OCI-LY1 (cell line): ENCODE data around the gene SZRD1.

Experiments
- H2AFZ ChIP-seq: fragments of 200-600 bp; sonication (generic), shearing (Covaris generic); 2 replicates; pipeline ENCODE4 v1.6.0; 2014; ENCODE audit warnings: antibody characterized with exemption, mild to moderate bottlenecking, low read length
- H3F3A ChIP-seq: fragments of 200-600 bp; sonication (generic), shearing (Covaris generic); 2 replicates; pipeline ENCODE4 v1.6.0; 2014; ENCODE audit warnings: mild to moderate bottlenecking, antibody characterized with exemption, low read length, moderate library complexity; ENCODE audit not compliant: insufficient read depth
- H3K27ac ChIP-seq: fragments of 200-600 bp; sonication (generic); 2 replicates; pipeline ENCODE4 v1.5.1; 2014; ENCODE audit warnings: low read length, mixed run types, mild to moderate bottlenecking, low read depth; ENCODE audit not compliant: poor library complexity, severe bottlenecking
- H3K27me3 ChIP-seq: fragments of 200-600 bp; sonication (generic); 2 replicates; pipeline ENCODE4 v1.6.0; 2014; ENCODE audit warnings: antibody characterized with exemption, mild to moderate bottlenecking, low read length, moderate library complexity; ENCODE audit not compliant: insufficient read depth
- H3K36me3 ChIP-seq: fragments of 200-600 bp; sonication (generic); 2 replicates; pipeline ENCODE4 v1.6.1; 2014; ENCODE audit warnings: mild to moderate bottlenecking, antibody characterized with exemption, low read length, moderate library complexity, mixed read lengths; ENCODE audit not compliant: insufficient read depth
- H3K4me1 ChIP-seq: fragments of 200-600 bp; sonication (generic); 2 replicates; pipeline ENCODE4 v1.5.1; 2014; ENCODE audit warnings: mild to moderate bottlenecking, low read length, moderate library complexity; ENCODE audit not compliant: insufficient read depth, severe bottlenecking
- H3K4me2 ChIP-seq: fragments of 200-600 bp; sonication (generic), shearing (Covaris generic); 2 replicates; pipeline ENCODE4 v1.6.1; 2014; ENCODE audit warnings: low read length
- H3K4me3 ChIP-seq: fragments of 200-600 bp; sonication (generic); 2 replicates; pipeline ENCODE4 v1.5.1; 2014; ENCODE audit warnings: low read length, low read depth, mild to moderate bottlenecking, mixed read lengths; ENCODE audit not compliant: poor library complexity, severe bottlenecking
- H3K79me2 ChIP-seq: fragments of 200-600 bp; shearing (Covaris generic); 2 replicates; pipeline ENCODE4 v1.6.1; 2016; ENCODE audit warnings: mixed run types, low read length, mixed read lengths; ENCODE audit not compliant: insufficient read depth
- H3K9ac ChIP-seq: fragments of 200-600 bp; sonication (generic), shearing (Covaris generic); 2 replicates; pipeline ENCODE4 v1.6.1; 2014; ENCODE audit warnings: mild to moderate bottlenecking, low read length, mixed read lengths
- H3K9me2 ChIP-seq: fragments of 200-600 bp; sonication (generic), shearing (Covaris generic); 2 replicates; pipeline ENCODE4 v1.6.1; 2014; ENCODE audit warnings: low read depth, mild to moderate bottlenecking, low read length, mixed read lengths
- H3K9me3 ChIP-seq: fragments of 200-600 bp; shearing (Covaris generic); 2 replicates; pipeline ENCODE4 v1.6.1; 2014; ENCODE audit warnings: low read length, mixed read lengths
- H4K20me1 ChIP-seq: fragments of 200-600 bp; sonication (generic), shearing (Covaris generic); 2 replicates; pipeline ENCODE4 v1.6.0; 2016; ENCODE audit warnings: mild to moderate bottlenecking, low read length; ENCODE audit not compliant: insufficient read depth
- EZH2 ChIP-seq: fragments of 200-600 bp; sonication (generic), shearing (Covaris generic); IDR thresholded peaks from 2 replicates; pipeline ENCODE4 v1.8.0; 2017; ENCODE audit warnings: borderline replicate concordance, mixed run types, mild to moderate bottlenecking, antibody characterized with exemption, low read length, moderate library complexity, mixed read lengths
- TF ChIP-seq, protein P1 (sequence below): fragments of 200-600 bp; sonication (generic), shearing (Covaris generic); IDR thresholded peaks from 2 replicates; pipeline ENCODE4 v1.5.1; 2017; ENCODE audit warnings: mild to moderate bottlenecking, antibody characterized with exemption, low read length, moderate library complexity, mixed read lengths

SZRD1 gene

DNA sequence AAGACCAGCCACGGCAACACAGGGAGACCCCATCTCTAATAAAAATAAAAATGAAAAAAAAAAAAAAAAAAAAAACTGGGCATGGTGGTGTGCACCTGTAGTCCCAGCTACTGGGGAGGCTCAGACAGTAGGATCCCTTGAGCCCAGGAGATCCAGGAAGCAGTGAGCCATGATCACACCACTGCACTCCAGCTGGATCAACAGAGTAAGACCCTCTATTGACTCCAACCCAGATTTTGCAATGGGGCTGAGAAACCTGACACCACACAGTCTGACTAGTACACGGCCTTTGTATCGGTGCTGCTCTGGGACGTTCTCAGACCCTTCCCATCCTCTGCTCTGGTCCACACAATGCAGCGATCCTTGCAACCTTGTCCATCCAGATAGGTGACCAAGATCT lies 38.4 kb downstream of the SZRD1 start:
- no peaks in the 10 kb centered on the region for H3K79me2 ChIP-seq
- H3K4me2 ChIP-seq: no peak overlapping the region
- H3K9me2 ChIP-seq: no peaks in the 10 kb centered on the region
- no peak overlapping the region for H3K4me3 ChIP-seq
- peaks cover 11% of the 10 kb centered on the region for H3K4me1 ChIP-seq
- H2AFZ ChIP-seq: no peak overlapping the region
- no peaks in the 10 kb centered on the region for H3K36me3 ChIP-seq
- TF ChIP-seq EZH2: no peak
- TF ChIP-seq, protein P1, sequence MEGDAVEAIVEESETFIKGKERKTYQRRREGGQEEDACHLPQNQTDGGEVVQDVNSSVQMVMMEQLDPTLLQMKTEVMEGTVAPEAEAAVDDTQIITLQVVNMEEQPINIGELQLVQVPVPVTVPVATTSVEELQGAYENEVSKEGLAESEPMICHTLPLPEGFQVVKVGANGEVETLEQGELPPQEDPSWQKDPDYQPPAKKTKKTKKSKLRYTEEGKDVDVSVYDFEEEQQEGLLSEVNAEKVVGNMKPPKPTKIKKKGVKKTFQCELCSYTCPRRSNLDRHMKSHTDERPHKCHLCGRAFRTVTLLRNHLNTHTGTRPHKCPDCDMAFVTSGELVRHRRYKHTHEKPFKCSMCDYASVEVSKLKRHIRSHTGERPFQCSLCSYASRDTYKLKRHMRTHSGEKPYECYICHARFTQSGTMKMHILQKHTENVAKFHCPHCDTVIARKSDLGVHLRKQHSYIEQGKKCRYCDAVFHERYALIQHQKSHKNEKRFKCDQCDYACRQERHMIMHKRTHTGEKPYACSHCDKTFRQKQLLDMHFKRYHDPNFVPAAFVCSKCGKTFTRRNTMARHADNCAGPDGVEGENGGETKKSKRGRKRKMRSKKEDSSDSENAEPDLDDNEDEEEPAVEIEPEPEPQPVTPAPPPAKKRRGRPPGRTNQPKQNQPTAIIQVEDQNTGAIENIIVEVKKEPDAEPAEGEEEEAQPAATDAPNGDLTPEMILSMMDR: no peak
- no peaks in the 10 kb centered on the region for H4K20me1 ChIP-seq
- H3F3A ChIP-seq: no peaks in the 10 kb centered on the region
- no peak overlapping the region for H3K9ac ChIP-seq
- no peak overlapping the region for H3K27ac ChIP-seq
- no peaks in the 10 kb centered on the region for H3K9me3 ChIP-seq
- H3K27me3 ChIP-seq: no peaks in the 10 kb centered on the region

DNA sequence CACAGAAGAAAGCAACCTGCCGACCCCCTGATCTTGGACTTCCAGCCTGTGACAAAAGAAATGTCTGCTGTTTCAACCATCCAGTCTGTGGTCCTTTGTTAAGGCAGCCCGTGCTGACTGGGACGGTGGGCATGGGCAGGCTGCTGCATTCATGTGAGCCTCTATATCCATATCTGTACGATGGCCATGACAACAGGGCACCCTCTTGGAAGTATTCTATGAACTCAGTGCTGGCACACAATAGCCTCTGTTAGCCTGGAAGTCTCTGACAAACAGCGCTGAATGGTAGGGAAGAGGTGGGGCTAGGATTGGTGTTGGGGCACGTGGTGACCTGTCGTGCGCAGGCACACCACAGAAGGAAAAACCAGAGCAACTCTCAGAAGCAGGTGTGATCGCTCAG lies 39.8 kb downstream of the SZRD1 start:
- H3K36me3 ChIP-seq: no peaks in the 10 kb centered on the region
- TF ChIP-seq, protein P1: no peak
- TF ChIP-seq EZH2: no peak
- no peaks in the 10 kb centered on the region for H3K79me2 ChIP-seq
- H3K27me3 ChIP-seq: 0 out of 2 replicates have a peak, but pooled peaks cover under 1% of the 10 kb centered on the region
- H3K4me2 ChIP-seq: no peak overlapping the region
- H2AFZ ChIP-seq: no peak overlapping the region
- no peaks in the 10 kb centered on the region for H3F3A ChIP-seq
- H3K4me1 ChIP-seq: peaks cover 11% of the 10 kb centered on the region
- H3K4me3 ChIP-seq: no peak overlapping the region
- H3K9me2 ChIP-seq: no peaks in the 10 kb centered on the region
- H3K9me3 ChIP-seq: no peaks in the 10 kb centered on the region
- no peak overlapping the region for H3K27ac ChIP-seq
- H3K9ac ChIP-seq: no peak overlapping the region
- H4K20me1 ChIP-seq: no peaks in the 10 kb centered on the region

DNA sequence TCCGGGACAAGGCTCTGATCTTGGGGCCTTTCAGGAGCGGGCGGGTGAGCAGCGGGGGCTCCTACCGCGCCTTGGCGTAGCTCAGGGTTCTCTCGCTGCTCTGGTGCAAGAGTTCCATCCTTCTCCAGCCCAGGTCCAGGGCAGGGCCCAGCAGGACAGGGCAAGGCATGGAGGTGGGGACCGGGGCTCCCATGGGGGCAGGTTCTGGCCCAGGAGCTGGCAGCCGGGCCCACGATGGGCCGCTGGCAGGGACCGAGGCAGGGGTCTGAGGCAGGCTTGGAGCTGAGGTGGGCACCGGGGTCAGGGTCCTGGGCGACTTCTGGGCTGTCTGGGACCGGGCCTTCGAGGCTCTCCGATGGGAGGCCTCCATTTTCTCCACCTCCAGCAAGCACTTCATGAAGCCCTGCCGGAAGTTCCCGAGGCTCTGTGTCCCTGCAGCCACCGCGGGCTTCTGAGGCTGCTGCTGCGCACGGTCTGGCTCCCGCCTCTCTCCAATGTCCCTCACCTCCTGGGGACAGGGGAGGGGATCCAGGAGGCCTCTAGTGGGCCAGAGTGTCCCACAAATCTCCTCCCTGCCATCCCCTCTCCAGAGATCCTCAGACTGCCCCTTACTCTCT lies 42.6 kb downstream of the SZRD1 start:
- no peaks in the 10 kb centered on the region for H3K79me2 ChIP-seq
- no peak overlapping the region; the same call in 1 of the 2 replicates for H3K4me2 ChIP-seq
- no peak overlapping the region for H3K9ac ChIP-seq
- H3K4me3 ChIP-seq: no peak overlapping the region
- no peaks in the 10 kb centered on the region for H3K36me3 ChIP-seq
- H3K27ac ChIP-seq: no peak overlapping the region
- peaks cover 11% of the 10 kb centered on the region for H3K4me1 ChIP-seq
- H3K9me3 ChIP-seq: no peaks in the 10 kb centered on the region
- 0 out of 2 replicates have a peak, but pooled peaks cover 3% of the 10 kb centered on the region for H3K27me3 ChIP-seq
- no peaks in the 10 kb centered on the region for H3K9me2 ChIP-seq
- TF ChIP-seq EZH2: no peak
- TF ChIP-seq, protein P1: no peak
- no peaks in the 10 kb centered on the region for H4K20me1 ChIP-seq
- no peak overlapping the region for H2AFZ ChIP-seq
- no peaks in the 10 kb centered on the region for H3F3A ChIP-seq
